ENCODE results near the gene SUPT6H.

DNA sequence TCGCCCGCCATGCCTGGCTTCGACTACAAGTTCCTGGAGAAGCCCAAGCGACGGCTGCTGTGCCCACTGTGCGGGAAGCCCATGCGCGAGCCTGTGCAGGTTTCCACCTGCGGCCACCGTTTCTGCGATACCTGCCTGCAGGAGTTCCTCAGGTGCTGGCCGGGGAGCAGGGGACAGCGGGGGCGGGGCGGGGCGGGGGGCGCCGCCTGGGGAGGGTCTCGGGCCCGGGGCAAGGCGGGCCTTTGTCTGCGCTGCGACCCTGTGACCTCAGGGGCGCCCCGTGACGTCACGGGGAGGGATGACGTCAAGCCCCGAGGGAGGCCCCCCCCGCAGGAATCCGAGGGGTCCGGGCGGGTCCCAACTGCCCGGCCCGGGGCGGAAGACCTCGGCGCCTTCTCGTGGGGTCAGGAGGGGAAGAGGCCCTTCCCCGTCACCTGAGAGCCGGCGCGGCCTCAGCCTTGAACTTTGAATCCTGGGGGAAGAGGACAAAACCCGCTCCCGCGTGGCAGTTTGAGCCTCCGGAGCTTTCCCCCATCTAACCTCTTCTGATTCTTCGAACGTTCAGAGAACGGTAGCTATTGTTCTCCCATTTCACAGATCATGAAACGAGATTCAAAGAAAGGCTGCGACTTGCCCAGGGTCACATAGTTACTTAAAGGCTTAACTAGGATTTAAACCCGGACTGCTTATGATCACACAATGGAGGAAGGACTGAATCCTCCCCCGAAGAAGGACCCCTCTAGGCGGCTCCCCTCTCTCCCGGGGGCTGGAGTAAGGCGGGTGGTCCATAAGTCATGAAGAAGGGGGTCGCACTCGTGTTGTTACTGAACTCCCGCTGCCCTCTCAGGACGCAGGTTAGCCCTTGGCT is 82.3 kb downstream of the SUPT6H start:
- TF ChIP-seq EZH2 (IDR thresholded peaks at IDR 0.05; ENCODE audit: insufficient read depth, poor library complexity, severe bottlenecking) (no peak), EZH2phosphoT487 (IDR thresholded peaks at IDR 0.05; ENCODE audit: insufficient read depth, low read depth) (no peak)
